C4-2B (cell line): ENCODE results near the gene ERC2.

Experiments
- H3K27ac ChIP-seq: fragments of 450-650 bp; 2 replicates; pipeline ENCODE4 v1.5.1; 2017
- CTCF ChIP-seq: fragments of 450-650 bp; conservative IDR thresholded peaks from 2 replicates; pipeline ENCODE4 v1.5.1; 2017; ENCODE audit warnings: mild to moderate bottlenecking
- ZFX ChIP-seq: fragments of 450-650 bp; IDR thresholded peaks from 2 replicates; pipeline ENCODE4 v1.6.1; 2017

Gene ERC2

GRCh38 chr3:56125358-56126005 lies 342.8 kb downstream of the ERC2 start:
- H3K27ac ChIP-seq, result no peak overlapping the region
- no peak for TF ChIP-seq ZFX

GRCh38 chr3:56124546-56124945 lies 343.7 kb downstream of the ERC2 start:
- TF ChIP-seq ZFX (no peak), CTCF (no peak)
- no peak overlapping the region for H3K27ac ChIP-seq

GRCh38 chr3:56123487-56123886 lies 344.8 kb downstream of the ERC2 start:
- no peak for TF ChIP-seq ZFX
- TF ChIP-seq CTCF, result no peak
- H3K27ac ChIP-seq, result no peak overlapping the region

- TF ChIP-seq ZFX (no peak), CTCF (no peak)
- H3K27ac ChIP-seq, result no peak overlapping the region
Measured at GRCh38 chr3:56122911-56123310, 345.4 kb downstream of the ERC2 start.

GRCh38 chr3:56121716-56122115 lies 346.6 kb downstream of the ERC2 start:
- no peak overlapping the region for H3K27ac ChIP-seq
- TF ChIP-seq CTCF (no peak), ZFX (no peak)

- H3K27ac ChIP-seq, result no peak overlapping the region
- TF ChIP-seq ZFX, result no peak
- no peak for TF ChIP-seq CTCF
Measured at GRCh38 chr3:56119575-56120349, 348.5 kb downstream of the ERC2 start.

- H3K27ac ChIP-seq, result no peak overlapping the region
- TF ChIP-seq CTCF, result no peak
- TF ChIP-seq ZFX, result no peak
Measured at GRCh38 chr3:56118968-56119367, 349.3 kb downstream of the ERC2 start.

- H3K27ac ChIP-seq, result no peak overlapping the region
- TF ChIP-seq ZFX (no peak), CTCF (no peak)
Measured at GRCh38 chr3:56115698-56116097, 352.6 kb downstream of the ERC2 start.
